NCI-H524 (cell line): ENCODE measurements around the gene MTA1.
A peak's percentile ranks its signal among the peaks of the same experiment; 100 is the strongest.

Experiments
- DNase-seq, 2 experiments: peaks; one replicate each; lab custom pipeline; 2025; lab: John Stamatoyannopoulos, UW

MTA1 gene

DNA sequence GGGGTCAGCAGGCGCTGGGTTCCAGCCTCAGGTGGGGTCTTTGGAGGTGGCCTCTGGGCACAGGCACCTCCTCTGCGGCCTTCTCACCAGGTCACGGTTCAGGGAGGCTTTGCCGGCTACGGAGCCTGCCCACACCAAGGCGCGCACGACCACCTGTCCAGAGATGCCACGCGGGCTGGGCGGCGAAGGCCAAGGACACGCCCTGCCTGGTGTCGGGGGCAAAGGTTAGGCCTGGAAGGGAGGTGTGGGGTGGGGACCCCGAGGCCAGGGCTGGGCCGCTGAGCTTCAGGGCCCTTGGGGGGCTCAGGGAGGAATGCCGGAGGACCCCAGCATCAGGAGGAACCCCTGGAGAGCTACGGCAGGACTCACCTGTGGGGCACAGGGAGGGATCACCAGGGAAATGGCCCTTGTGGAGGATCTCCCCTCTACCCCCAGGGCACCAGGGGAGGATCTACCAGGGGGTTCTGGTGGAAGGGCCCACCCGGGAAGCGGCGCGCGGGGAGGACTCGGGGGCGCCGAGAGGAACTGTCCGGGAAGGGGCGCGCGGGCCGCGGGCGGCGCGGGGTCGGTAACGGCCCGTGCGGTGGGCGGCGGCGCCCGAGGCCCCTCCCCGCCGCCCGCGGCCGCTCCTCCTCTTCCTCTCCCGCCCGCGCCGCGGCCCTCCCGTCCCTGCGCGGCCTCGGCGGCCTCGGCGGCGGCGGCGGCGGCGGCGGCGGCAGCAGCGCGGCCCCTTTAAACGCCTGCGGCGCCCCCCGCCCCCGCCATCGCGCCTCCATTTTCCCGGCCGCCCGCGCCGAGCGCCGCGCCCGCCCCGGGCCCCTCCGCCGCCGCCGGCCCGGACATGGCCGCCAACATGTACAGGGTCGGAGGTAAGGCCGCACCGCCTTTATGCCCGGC, at the start of gene MTA1:
MTA1 (plus strand) TSS at position 633 of the 897 bp plus-strand sequence; CDS start at position 842, 209 bp downstream.
- peak in 1 of 2 experiments; percentile 54 for DNase-seq

- DNase-seq = no peak
Observed at GRCh38 chr14:105374389-105374788, 45.2 kb upstream of the MTA1 start.

DNA sequence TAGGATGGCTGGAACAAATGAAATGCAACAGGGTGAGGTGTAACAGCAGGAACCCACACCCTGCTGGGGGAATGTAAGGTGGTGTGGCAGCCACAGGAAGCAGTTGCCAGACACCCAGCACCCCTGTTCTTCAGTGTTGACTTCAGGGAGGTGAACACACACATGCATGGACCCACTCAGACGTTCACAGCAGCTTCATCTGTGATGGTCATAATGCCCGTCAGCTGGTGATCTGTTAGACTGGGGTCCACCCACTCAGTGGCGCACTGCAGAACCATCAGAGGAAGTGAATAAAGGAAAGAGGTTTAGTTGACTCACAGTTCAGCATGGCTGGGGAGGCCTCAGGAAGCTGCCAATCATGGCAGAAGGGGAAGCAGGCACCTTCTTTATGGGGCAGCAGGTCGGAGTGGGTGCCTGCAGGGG, 44.0 kb upstream of the MTA1 start:
- no peak for DNase-seq

- no peak for DNase-seq
Observed at GRCh38 chr14:105376521-105377440, 42.8 kb upstream of the MTA1 start.

DNA sequence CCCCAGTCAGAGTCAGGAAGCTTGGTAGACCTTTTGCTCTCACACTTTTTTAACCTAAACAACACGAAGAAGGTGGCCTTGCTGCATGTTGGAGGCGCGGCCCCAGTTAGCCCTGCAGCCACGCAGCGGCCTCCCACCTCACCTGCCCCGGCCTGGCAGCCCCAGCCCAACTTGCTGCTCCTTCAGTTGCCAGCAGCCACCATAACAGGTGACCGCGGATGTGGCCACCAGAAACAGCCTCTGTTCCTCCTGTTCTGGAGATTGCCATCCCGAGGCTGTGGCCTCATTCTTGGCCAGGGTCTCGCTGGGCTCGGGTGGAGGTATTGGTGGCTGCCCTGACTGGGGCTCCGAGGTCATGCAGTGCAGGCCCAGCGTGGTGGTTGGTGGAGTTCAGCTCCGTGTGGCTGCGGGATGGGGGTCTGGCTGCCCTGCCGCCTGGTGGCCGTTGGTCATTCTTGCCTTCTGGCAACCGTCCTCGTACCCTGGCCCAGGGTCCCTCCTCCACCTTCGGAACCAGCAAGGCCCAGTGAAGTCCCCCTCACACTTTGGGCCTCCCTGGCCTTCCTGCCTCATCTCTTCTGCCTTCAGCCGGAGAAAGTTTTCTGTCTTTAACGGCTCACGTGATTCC, 42.0 kb upstream of the MTA1 start:
- no peak for DNase-seq

- DNase-seq = no peak
Observed at GRCh38 chr14:105378199-105378598, 41.4 kb upstream of the MTA1 start.

DNA sequence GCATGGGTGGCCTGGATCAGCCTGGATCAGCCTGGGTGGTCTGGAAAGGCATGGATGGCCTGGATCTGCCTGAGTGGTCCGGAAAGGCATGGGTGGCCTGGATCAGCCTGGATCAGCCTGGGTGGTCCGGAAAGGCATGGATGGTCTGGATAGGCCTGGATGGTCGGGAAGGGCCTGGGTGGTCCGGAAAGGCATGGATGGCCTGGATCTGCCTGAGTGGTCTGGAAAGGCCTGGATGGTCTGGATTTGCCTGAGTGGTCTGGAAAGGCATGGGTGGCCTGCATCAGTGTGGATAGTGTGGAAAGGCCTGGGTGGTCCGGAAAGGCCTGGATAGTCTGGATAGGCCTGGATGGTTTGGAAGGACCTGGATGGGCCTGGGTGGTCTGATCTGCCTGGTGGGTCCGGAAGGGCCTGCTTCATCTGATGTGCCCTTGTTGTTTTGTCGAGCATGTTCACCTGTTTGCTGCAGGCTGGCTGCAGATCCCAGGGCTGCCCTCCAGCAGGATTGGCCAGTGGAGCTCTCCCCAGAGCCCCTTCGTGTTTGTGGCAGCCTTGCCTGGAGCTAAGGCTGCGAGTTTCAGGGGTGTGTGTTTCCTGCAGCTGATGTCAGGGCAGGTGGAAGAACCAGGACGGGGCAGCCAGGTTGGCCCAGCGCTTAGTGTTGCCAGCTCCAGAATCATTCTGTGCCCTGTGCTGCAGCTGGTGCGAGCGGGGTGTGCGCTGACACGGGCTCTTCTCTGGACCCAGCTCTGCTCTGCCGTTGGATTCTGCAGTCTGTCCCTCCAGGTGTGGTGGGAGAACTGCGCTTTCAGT, 40.5 kb upstream of the MTA1 start:
- DNase-seq = no peak

DNA sequence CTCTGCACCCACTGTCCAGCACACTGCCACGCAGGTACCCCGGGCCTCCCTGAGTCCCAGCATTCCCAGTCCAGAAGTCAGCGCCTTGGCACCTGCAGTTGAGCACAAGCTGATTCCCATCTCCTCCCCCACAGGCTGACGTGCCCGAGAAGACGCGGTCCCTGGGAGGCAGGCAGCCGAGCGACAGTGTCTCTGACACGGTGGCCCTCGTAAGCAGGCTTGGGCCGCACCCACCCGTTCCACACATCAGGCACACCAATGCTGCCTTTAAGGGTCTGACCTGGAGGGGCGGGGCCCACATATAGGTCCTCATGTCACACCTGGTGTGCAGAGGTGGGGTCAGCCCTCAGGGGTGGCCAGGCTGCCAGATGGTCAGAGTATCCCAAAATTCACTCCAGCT, 39.7 kb upstream of the MTA1 start:
- no peak for DNase-seq

DNA sequence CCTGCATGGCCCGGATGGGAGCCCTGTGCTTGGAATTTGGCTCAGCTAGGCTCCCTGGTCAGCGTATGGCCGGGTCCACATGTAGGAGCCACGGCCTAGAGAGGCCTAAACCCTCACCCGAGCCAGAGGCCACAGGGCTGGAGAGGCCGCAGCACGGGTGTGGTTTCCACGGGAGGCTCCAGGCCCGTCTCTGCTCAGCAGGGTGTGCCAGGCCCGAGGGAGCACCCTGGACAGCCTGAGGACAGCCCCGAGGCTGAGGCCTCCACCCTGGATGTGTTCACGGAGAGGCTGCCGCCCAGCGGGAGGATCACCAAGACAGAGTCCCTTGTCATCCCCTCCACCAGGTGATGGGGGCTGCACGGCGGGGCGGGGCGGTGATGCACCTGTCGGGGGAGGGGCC, 38.9 kb upstream of the MTA1 start:
- no peak for DNase-seq

- DNase-seq = no peak
Observed at GRCh38 chr14:105381446-105382342, 37.9 kb upstream of the MTA1 start.

DNA sequence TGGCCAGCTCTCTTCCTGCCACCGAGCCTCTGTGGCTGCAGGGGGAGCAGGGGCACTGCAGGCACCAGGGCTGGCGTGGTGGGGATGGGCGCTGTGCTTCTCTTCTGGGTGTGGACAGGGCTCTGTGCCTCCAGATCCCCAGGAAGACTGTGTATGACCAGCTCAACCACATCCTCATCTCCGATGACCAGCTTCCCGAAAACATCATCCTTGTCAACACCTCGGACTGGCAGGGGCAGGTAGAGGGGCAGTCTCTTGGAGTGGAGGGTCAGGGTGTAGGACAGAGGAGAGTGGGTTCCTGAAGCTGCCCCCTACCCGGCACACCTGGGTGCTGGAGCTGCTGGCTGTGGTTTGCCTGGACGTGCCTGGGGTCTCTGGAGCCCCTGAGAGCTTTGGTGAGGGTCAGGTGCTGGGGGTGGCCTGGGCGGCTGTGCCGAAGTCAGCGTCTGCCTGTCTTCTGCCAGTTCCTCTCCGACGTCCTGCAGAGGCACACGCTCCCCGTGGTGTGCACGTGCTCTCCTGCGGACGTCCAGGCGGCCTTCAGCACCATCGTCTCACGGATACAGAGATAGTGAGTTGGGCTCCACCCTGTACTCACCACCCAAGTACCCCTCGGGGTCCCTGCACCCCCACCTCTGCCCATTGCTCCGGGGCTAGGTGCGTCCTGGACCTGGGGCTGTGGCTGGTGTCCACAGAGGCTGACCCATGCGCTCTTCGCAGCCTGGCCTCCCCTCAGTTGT, 37.1 kb upstream of the MTA1 start:
- no peak for DNase-seq

- no peak for DNase-seq
Observed at GRCh38 chr14:105383083-105383730, 36.4 kb upstream of the MTA1 start.

- no peak for DNase-seq
Observed at GRCh38 chr14:105384041-105384557, 35.5 kb upstream of the MTA1 start.

DNA sequence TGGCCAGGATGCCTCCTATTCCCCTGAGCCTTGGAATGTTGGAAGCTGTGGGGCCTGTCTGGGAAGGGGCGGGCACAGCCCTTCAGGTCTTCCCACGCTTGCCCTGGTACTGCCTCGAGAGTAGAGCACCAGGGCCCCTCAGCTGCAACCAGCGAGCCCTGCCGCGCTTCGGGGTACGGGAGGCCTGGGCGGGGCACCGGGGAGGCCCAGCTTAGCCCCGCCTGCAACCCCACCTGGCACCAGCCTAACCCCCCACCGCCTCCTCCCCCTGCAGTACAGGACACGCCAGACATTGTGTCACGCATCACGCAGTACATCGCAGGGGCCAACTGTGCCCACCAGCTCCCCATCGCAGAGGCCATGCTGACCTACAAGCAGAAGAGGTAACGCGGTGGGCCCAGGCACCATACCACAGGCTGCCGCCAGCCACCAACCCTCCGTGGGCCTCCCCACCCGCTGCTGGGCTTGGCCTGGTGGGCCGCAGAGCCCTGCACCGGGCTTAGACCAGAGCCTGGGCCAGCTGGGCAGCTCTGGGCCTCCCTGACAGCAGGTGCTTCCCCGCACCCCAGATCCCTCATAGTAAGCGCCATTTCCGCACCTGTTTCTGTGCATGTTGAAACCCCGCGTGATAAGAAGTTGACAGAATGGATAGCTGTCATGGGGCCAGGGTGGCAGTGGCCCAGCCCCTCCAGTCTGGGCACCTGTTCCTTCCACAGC, 34.9 kb upstream of the MTA1 start:
- no peak for DNase-seq

DNA sequence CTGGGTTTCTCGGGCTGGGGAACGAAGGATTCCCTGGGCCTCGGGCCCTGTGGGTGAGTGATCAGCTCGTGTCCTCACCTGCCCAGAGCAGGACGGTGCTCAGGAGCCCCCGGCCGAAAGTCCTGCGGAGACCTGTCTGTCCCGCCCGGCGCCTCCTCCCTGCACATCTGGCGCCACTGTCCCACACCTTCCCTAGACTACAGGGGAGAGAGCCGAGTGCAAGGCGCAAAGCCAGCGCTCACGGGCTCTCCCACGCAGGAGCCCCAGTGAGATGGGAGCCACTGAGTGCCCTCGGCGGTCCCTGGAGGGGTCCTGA, 34.3 kb upstream of the MTA1 start:
- DNase-seq = no peak

DNA sequence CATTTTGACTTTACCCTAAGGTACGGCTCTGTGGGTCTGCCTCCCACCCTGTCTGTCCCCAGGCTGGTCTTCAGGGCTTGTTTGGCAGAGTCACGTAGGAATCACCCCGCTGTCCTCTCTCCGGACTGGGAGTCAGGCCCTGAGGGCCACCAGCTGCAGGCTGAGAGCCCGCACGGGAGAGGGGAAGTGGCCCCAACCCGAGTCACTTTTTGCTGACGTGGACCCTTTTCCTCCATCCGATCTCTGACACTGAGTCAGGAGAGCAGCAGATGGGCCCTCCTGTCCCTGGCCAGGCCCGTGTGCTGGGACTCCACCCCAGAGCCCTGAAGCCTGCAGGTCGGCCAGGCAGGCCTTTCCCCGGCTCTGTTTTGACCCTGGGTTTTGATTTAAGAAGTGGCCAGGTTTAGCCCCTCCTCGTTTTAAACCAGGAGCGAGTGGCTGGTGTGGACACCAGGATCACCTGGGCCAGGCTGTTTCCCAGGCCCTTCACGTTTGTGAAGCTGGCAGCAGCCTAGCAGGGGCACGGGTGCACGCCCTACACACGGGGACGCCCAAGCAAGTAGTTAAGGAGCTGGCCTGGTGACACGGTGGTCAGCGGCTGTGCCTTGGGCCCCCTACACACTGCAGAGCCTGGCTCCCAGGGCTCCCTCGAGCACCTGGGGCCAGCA, 33.8 kb upstream of the MTA1 start:
- DNase-seq = no peak

DNA sequence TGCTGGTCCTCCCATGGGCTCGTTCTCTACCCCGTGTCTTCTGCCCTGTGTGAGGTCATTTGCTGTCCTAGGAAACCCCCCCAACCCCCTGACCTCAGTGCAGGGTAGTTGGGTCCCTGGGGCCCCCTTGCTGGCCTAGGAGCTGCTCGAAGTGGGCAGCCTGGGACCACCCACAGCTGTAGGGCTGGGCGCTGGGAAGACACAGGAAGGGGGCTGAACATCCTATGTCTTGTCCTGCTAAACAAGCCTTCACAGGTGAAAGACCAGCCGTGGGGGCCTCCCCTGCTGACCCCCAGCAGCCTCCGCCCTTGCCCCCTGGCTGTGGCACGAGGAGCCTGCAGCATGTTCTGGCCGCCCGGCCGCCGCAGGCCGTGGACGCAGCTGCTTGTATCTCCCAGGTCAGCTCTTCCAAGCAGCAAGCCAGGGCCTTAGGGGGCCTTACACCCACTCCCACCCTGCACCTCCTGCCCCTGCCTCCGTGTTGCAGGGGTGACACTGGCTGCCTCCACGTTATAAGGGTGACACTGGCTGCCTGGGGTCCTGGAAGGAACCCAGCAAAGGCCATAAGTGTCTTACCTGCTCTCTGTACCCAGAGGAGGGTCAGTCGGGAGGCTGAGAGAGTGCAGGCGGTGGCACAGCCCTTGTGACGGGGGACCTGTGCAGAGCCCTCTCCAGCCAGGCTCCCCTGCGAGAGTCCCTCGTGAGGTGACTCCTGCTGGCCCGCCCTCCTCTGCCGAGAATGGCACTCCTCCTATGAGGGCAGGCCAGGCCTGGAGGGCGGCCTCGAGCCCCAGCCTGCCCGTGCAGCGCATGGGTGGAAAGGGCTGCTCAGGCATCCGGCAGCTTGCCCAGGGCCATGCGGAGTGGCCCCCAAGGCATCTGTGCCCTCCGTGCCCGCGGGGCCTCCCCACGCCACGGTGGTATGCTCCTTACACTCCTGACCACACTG, 32.8 kb upstream of the MTA1 start:
- no peak for DNase-seq
